ENCODE measurements around the gene PBRM1.

- TF ChIP-seq HIVEP1 (CRISPR knock-in tag; IDR thresholded peaks at IDR 0.05) (no peak), TFDP2 (CRISPR knock-in tag; IDR thresholded peaks at IDR 0.05) (no peak), MYC (CRISPR knock-in tag; IDR thresholded peaks at IDR 0.05; ENCODE audit: borderline replicate concordance) (no peak), RNF2 (conservative IDR thresholded peaks at IDR 0.05; ENCODE audit: low read depth) (no peak)
These were observed 92.6 kb downstream of the PBRM1 start for GRCh38 chr3:52593103-52593502.
